ENCODE results near the gene FAM234B.

FAM234B gene

GRCh38 chr12:12998248-12998647 lies 45.9 kb upstream of the FAM234B start:
- no peak for DNase-seq
- peaks cover 0 to 41% (median 17%) of the 10 kb centered on the region in 4 donors for H3K4me1 ChIP-seq
- intact Hi-C loops (cut with DNase I; ENCODE audit: low total_unique reads) = no loop called here
- H3K36me3 ChIP-seq = no peaks in the 10 kb centered on the region
- no peaks in the 10 kb centered on the region for H3K9me3 ChIP-seq
- no peaks in the 10 kb centered on the region for H3K27me3 ChIP-seq
- TF ChIP-seq CTCF (IDR thresholded peaks at IDR 0.05) = no peak
- no peak overlapping the region for H3K27ac ChIP-seq
- H3K4me3 ChIP-seq = no peak overlapping the region

GRCh38 chr12:12999271-12999958 lies 44.8 kb upstream of the FAM234B start:
- no peaks in the 10 kb centered on the region for H3K9me3 ChIP-seq
- no peaks in the 10 kb centered on the region for H3K36me3 ChIP-seq
- no peak for DNase-seq
- peak overlapping the region; percentile 81 to 90 for H3K27ac ChIP-seq
- TF ChIP-seq CTCF (IDR thresholded peaks at IDR 0.05) = no peak
- H3K4me3 ChIP-seq = peak overlapping the region; percentile 69 to 82
- intact Hi-C loops (cut with DNase I; ENCODE audit: low total_unique reads) = no loop called here
- peaks cover 0 to 41% (median 17%) of the 10 kb centered on the region in 4 donors for H3K4me1 ChIP-seq
- H3K27me3 ChIP-seq = no peaks in the 10 kb centered on the region

GRCh38 chr12:12999959-13000615 lies 44.1 kb upstream of the FAM234B start, which contains the start of gene HEBP1:
TSS of gene HEBP1 (minus strand) at chr12:13000265. CDS start at chr12:13000114, 151 bp downstream.
- H3K27me3 ChIP-seq = no peaks in the 10 kb centered on the region
- H3K4me3 ChIP-seq = peak within 1 kb of the TSS; percentile 69 to 82
- peaks cover 0 to 41% (median 17%) of the 10 kb centered on the region in 4 donors for H3K4me1 ChIP-seq
- H3K36me3 ChIP-seq = no peaks in the 10 kb centered on the region
- intact Hi-C loops (cut with DNase I; ENCODE audit: low total_unique reads) = no loop called here
- H3K27ac ChIP-seq = peak within 1 kb of the TSS; percentile 88 to 90
- peak; percentile 93 to 97 for DNase-seq
- TF ChIP-seq CTCF (IDR thresholded peaks at IDR 0.05) = peak in 1 of 2 experiments; percentile 30
- no peaks in the 10 kb centered on the region for H3K9me3 ChIP-seq

GRCh38 chr12:13000616-13000924 lies 43.6 kb upstream of the FAM234B start:
- no peaks in the 10 kb centered on the region for H3K9me3 ChIP-seq
- H3K4me1 ChIP-seq = peaks cover 0 to 41% (median 17%) of the 10 kb centered on the region in 4 donors
- H3K4me3 ChIP-seq = peak overlapping the region; percentile 69 to 82
- peak overlapping the region; percentile 88 to 90 for H3K27ac ChIP-seq
- no peak for TF ChIP-seq CTCF (IDR thresholded peaks at IDR 0.05)
- intact Hi-C loops (cut with DNase I; ENCODE audit: low total_unique reads) = no loop called here
- DNase-seq = no peak
- H3K27me3 ChIP-seq = no peaks in the 10 kb centered on the region
- no peaks in the 10 kb centered on the region for H3K36me3 ChIP-seq

- Histone ChIP-seq H3K36me3 (no peaks in the 10 kb centered on the region), H3K27ac (peak overlapping the region; percentile 88 to 90), H3K9me3 (no peaks in the 10 kb centered on the region), H3K27me3 (no peaks in the 10 kb centered on the region), H3K4me1 (peaks cover 0 to 41% (median 17%) of the 10 kb centered on the region in 4 donors), H3K4me3 (peak overlapping the region; percentile 69 to 82)
- DNase-seq = peak; percentile 48 to 75
- TF ChIP-seq CTCF (IDR thresholded peaks at IDR 0.05) = peak in 1 of 2 experiments; percentile 46
- intact Hi-C loops (cut with DNase I; ENCODE audit: low total_unique reads) = no loop called here
Observed at GRCh38 chr12:13000925-13001774, 43.0 kb upstream of the FAM234B start.
